Stimulated activated CD8-positive, alpha-beta memory T cell treated with anti-CD3 and anti-CD28 coated beads, Interleukin-7, amount 100 ng/mL, for 48 hours (primary cell): ENCODE data around the gene RAB9B.
"Not testable (repeated sequence)": the region's sequence is repeated elsewhere in the genome, so short reads cannot be mapped to it uniquely, and the experiment has no call there.

Source experiments
- DNase-seq, 2 donors: peaks; one replicate each; pipeline ENCODE4 v3.0.0-alpha.2; 2020; ENCODE audit warnings: low read depth in 1 of 2; ENCODE audit errors: extremely low read depth in 1 of 2

RAB9B gene

GRCh38 chrX:103817101-103817500, 15.0 kb downstream of the RAB9B start:
- DNase-seq, result not testable (repeated sequence)

- DNase-seq, result no peak
Observed at GRCh38 chrX:103811858-103812257, 20.2 kb downstream of the RAB9B start.

GRCh38 chrX:103806862-103807474, 25.1 kb downstream of the RAB9B start:
- DNase-seq, result no peak

GRCh38 chrX:103805860-103806259, 26.2 kb downstream of the RAB9B start:
- DNase-seq, result no peak

GRCh38 chrX:103800318-103800717, 31.7 kb downstream of the RAB9B start:
- no peak for DNase-seq

- DNase-seq, result no peak
Observed at GRCh38 chrX:103797691-103798090, 34.4 kb downstream of the RAB9B start.

GRCh38 chrX:103794119-103794518, 37.9 kb downstream of the RAB9B start:
- DNase-seq, result no peak

- no peak for DNase-seq
Observed at GRCh38 chrX:103793545-103793940, 38.5 kb downstream of the RAB9B start.

GRCh38 chrX:103792916-103793544, 39.0 kb downstream of the RAB9B start:
- no peak for DNase-seq

- no peak for DNase-seq
Observed at GRCh38 chrX:103791826-103792485, 40.1 kb downstream of the RAB9B start.

- DNase-seq, result no peak
Observed at GRCh38 chrX:103791228-103791627, 40.8 kb downstream of the RAB9B start.

- no peak for DNase-seq
Observed at GRCh38 chrX:103789004-103789403, 43.1 kb downstream of the RAB9B start.

GRCh38 chrX:103783971-103784370, 48.1 kb downstream of the RAB9B start:
- DNase-seq, result no peak

- no peak for DNase-seq
Observed at GRCh38 chrX:103783196-103783595, 48.9 kb downstream of the RAB9B start.

GRCh38 chrX:103782640-103783039, 49.4 kb downstream of the RAB9B start:
- DNase-seq, result no peak

GRCh38 chrX:103781706-103782105, 50.4 kb downstream of the RAB9B start:
- DNase-seq, result no peak

- no peak for DNase-seq
Observed at GRCh38 chrX:103781062-103781402, 51.0 kb downstream of the RAB9B start.

GRCh38 chrX:103780336-103781061, 51.6 kb downstream of the RAB9B start:
- no peak for DNase-seq

- no peak for DNase-seq
Observed at GRCh38 chrX:103779141-103779789, 52.8 kb downstream of the RAB9B start.

GRCh38 chrX:103776546-103776945, 55.5 kb downstream of the RAB9B start, which contains the start of gene PLP1:
TSS of gene PLP1 (plus strand) at chrX:103776840. CDS start at chrX:103776996, 156 bp downstream.
- DNase-seq, result no peak

GRCh38 chrX:103774070-103774642, 57.9 kb downstream of the RAB9B start:
- no peak for DNase-seq
